Activated CD4-positive, alpha-beta T cell treated with anti-CD3 and anti-CD28 coated beads, Interleukin-2, Interleukin-6, amounts not matched to agents 100 ng/mL and 50 ng/mL, durations not matched to agents 16 hours and 8 hours (primary cell): Measurements from ENCODE around the gene SIAH1.
A peak's percentile ranks its signal among the peaks of the same experiment; 100 is the strongest.
"Not testable (repeated sequence)": the region's sequence is repeated elsewhere in the genome, so short reads cannot be mapped to it uniquely, and the experiment has no call there.

Experiments
- DNase-seq: peaks from one replicate; pipeline ENCODE4 v3.0.0-alpha.2; 2020

SIAH1 gene

GRCh38 chr16:48330841-48331192 lies 54.4 kb downstream of the SIAH1 start:
- no peak for DNase-seq

- DNase-seq: no peak
Observed at GRCh38 chr16:48330189-48330840, 54.9 kb downstream of the SIAH1 start.

DNA sequence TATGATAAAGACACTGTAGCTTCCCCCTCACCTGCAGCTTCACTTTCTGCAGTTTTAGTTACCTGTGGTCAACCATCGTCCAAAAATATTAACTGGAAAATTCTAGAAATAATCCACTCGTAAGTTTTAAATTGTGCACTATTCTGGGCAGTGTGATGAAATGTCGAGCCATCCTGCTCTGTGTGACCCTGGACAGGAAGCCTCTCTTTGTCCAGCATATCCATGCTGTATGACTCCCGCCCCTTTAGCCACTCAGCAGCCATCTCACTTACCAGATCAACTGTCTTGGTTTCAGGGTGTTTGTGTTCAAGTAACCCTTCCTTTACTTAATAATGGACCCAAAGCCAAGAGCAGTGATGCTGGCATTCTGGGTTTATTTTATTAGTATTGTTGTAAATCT lies 56.1 kb downstream of the SIAH1 start:
- DNase-seq: no peak

- no peak for DNase-seq
Observed at GRCh38 chr16:48326915-48327314, 58.3 kb downstream of the SIAH1 start.

- DNase-seq: no peak
Observed at GRCh38 chr16:48323783-48324775, 61.1 kb downstream of the SIAH1 start.

DNA sequence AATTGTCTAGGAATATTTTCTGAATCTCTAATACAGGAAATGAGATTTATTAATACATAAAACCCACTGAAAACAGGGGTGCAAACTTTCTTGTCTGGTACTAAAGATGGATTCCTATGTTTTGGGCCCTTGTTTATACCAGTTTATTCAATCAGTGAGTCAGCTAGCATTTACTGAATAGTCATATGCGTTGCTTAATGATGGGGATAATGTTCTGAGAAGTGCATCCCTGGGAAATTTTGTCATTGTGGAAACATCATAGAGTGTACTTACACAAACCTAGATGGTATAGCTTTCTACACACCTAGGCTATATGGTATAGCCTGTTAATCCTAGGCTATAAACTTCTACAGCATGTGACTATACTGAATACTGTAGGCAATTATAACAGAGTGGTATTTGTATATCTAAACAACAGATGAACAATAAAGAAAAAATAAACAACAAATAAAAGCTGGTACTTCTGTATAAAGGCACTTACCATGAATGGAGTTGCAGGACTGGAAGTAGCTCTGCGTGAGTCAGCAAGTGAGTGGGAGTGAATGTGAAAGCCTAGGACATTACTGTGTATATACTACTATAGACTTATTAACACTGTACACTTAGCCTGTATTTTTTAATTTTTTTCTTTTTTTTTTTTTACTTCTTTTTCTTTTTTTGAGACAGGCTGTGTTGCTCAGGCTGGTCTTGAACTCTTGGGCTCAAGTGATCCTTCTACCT lies 63.7 kb downstream of the SIAH1 start:
- no peak for DNase-seq

DNA sequence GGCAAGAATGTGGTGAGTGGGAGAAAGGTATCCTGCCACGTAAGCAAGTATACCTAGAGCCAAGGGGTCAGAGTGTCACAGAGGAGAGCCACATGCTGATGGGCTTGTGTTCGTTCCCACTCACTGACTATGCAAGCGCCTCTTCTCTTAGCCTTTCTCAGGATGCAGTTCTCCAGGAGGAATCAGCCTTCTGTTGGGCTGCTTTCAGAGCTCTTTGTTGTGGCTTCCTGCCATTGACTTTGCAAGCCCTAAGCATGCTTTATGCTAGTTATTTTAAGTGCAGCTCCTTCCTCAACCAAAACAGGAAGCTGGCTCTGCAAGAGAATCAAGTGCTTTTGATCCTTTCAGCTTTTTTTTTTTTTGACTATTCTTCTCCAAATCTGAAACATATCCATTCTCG lies 66.6 kb downstream of the SIAH1 start:
- DNase-seq: peak; percentile 48

GRCh38 chr16:48317614-48318315 lies 67.4 kb downstream of the SIAH1 start:
- DNase-seq: peak; percentile 60

DNA sequence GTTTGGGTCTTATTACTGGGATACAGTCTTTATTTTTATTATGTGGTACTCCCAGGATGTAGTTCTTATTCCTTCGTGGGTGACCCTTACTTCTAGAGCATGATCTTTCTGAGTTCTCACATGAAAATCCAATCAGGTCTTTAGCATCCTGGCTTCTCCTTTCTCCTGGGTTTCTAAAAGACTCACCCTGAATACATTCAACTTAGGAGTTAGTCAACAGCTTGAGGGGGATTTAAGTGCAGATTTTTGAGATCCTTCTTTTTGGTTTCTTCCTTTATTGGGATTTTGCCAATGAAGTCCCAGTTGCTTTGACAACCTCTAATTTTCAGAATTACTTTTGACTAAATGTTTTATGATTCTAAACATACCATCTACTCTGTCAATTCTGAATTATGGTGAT lies 68.2 kb downstream of the SIAH1 start:
- no peak for DNase-seq

DNA sequence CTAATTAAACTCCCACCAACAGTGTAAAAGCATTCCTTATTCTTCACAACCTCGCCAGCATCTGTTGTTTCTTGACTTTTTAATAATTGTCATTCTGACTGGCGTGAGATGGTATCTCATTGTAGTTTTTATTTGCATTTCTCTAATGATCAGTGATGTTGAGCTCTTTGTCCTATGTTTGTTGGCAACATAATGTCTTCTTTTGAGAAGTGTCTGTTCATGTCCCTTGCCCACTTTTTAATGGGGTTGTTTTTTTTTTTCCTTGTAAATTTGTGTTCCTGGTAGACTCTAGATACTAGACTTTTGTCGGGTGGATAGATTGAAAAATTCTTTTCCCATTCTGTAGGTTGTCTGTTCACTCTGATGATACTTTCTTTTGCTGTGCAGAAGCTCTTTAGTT lies 71.3 kb downstream of the SIAH1 start:
- DNase-seq: not testable (repeated sequence)

DNA sequence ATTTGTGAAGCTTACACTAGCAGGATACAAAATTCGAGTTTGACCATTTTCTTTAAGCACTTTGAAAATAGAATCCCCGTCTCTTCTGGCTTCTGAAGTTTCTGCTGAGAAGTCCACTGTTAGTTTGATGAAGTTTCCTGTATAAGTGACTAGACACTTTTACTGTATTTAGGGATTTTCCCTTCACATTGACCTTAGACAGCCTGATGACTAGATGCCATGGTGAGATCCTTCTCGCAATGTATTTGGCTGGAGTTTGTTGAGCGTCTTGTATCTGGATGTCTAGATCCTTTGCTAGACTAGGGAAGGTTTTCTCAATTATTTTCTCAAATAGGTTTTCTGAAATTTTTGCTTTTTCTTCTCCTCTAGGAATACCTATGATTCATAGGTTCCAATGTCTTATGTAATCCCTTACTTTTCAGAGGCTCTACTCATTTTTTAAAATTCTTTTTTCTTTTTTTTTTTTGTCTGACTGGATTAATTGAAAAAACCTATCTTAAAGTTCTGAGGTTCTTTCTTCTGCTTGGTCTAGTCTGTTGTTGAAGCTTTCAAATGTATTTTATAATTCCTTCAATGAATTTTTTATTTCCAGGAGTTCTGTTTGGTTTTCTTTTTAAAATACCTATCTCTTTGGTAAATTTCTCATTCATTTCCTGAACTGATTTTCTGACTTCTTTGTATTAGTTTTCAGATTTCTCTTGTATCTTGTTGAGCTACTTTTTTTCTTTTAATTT lies 74.1 kb downstream of the SIAH1 start:
- no peak for DNase-seq
